A549 (cell line): ENCODE results near the gene RTN4RL1.

Experiments used
- BHLHE40 ChIP-seq: IDR thresholded peaks from 2 replicates; pipeline ENCODE4 v1.6.1; 2012; ENCODE audit warnings: low read depth, low read length, inconsistent platforms
- CEBPB ChIP-seq, 2 experiments: fragments of >200 bp in 1 of 2; sonication (Bioruptor Twin) in 1 of 2; formaldehyde crosslinking in 1 of 2; IDR thresholded peaks; 2 replicates each; pipeline ENCODE4 v1.6.1; 2012 to 2016
- CTCF ChIP-seq: fragments of >200 bp; sonication (Bioruptor Twin); formaldehyde crosslinking; IDR thresholded peaks from 3 replicates; pipeline ENCODE4 v1.5.1; 2016
- EP300 ChIP-seq, 2 experiments: fragments of >200 bp; sonication (Bioruptor Twin); formaldehyde crosslinking; IDR thresholded peaks; 2 replicates in 1 of 2; 3 replicates in 1 of 2; pipeline ENCODE4 v1.6.1; 2016 to 2017
- HDAC2 ChIP-seq: fragments of 200-600 bp; sonication (generic); IDR thresholded peaks from 2 replicates; pipeline ENCODE4 v1.6.1; 2016
- KDM1A ChIP-seq: fragments of 200-600 bp; sonication (generic); IDR thresholded peaks from 2 replicates; pipeline ENCODE4 v1.6.1; 2016; ENCODE audit warnings: low read depth, mild to moderate bottlenecking
- MYC ChIP-seq: IDR thresholded peaks from 2 replicates; pipeline ENCODE4 v1.6.1; 2012; ENCODE audit warnings: mild to moderate bottlenecking, inconsistent platforms, low read length, improper control_type of control experiment, borderline replicate concordance
- PHF8 ChIP-seq: fragments of 200-600 bp; sonication (generic); IDR thresholded peaks from 2 replicates; pipeline ENCODE4 v1.6.1; 2016; ENCODE audit warnings: low read depth, mild to moderate bottlenecking, antibody characterized with exemption, moderate library complexity, borderline replicate concordance
- POLR2A ChIP-seq: IDR thresholded peaks from 2 replicates; pipeline ENCODE4 v1.6.1; 2012; ENCODE audit warnings: mild to moderate bottlenecking, low read length
- TFCP2L1 ChIP-seq: fragments of 250-450 bp; sonication (Bioruptor Pico); IDR thresholded peaks from 2 replicates; pipeline ENCODE4 v1.5.0; 2021; ENCODE audit warnings: mild to moderate bottlenecking

- TF ChIP-seq MYC (no peak), HDAC2 (no peak), POLR2A (no peak), CTCF (no peak), TFCP2L1 (CRISPR knock-in tag) (no peak), CEBPB (IDR thresholded peaks at IDR 0.05) (no peak), BHLHE40 (no peak), EP300 (IDR thresholded peaks at IDR 0.05) (no peak), KDM1A (no peak), PHF8 (no peak)
Observed at GRCh38 chr17:1966274-1967086, 58.7 kb downstream of the RTN4RL1 start.
